ENCODE measurements around the gene TCP1.

DNA sequence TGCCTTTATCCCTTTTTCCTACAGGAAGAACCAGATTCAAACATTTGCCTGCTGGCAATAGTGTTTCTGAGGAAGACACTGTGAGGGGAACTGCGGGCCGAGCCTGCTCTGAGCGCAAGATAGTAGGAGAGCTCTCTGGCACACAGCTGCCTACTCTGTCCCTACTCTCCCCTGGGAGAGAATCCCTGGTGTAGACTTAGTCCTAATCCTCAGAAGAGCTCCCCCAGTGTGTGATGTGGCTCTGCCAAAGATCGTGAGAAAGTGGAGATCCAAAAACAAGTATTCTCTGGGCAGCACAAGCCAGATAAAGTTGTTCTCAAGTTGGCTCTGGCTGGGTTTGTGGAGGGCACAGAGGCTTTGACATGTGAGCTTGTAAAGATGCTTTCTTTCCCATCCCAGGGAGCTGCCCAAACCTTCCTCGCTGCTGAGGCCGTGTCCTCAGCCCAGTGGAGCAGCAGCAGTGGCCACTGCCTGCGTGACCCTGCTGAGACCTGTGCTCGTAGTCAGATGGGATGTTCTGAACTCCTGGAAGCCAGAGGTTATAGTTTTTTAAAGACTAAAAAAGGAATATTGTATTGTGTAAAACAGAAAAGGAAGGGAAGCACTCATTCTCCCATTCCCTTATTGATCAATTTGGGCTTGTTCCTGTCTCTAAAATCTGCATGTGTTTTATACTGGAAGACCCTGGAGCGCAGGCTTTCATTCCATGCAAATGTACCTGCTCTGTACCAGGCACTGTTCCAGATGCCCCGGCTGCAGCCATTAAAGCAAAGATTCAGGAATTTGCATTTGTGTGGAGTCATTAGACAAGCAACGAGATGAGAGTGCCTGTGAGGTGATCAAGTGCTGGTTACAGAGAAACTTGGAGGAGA, 41.3 kb upstream of the TCP1 start:
- no peak for TF ChIP-seq EZH2 (IDR thresholded peaks at IDR 0.05; ENCODE audit: insufficient read depth, poor library complexity, severe bottlenecking)
- TF ChIP-seq EZH2phosphoT487 (IDR thresholded peaks at IDR 0.05; ENCODE audit: insufficient read depth, low read depth): no peak

Measured in GM23248 (cell line).